Neural cell (in vitro differentiated cells): Measurements from ENCODE around the gene EHBP1.

Experiments
- EZH2 ChIP-seq: fragments of 200-600, 300-800 bp; shearing (Covaris generic), sonication (generic); IDR thresholded peaks from 2 replicates; pipeline ENCODE4 v1.6.1; 2014; ENCODE audit warnings: antibody characterized with exemption, low read length, borderline replicate concordance, mild to moderate bottlenecking; ENCODE audit not compliant: insufficient read depth, poor library complexity, severe bottlenecking
- TF ChIP-seq, protein P1 (sequence below): fragments of 450-650 bp; IDR thresholded peaks from 2 replicates; pipeline ENCODE4 v1.5.1; 2014; ENCODE audit warnings: antibody characterized with exemption, mild to moderate bottlenecking, moderate library complexity; ENCODE audit not compliant: poor library complexity, severe bottlenecking
- TF ChIP-seq, protein P2 (sequence below): IDR thresholded peaks from 2 replicates; pipeline ENCODE4 v1.6.1; 2012; ENCODE audit warnings: borderline replicate concordance

DNA sequence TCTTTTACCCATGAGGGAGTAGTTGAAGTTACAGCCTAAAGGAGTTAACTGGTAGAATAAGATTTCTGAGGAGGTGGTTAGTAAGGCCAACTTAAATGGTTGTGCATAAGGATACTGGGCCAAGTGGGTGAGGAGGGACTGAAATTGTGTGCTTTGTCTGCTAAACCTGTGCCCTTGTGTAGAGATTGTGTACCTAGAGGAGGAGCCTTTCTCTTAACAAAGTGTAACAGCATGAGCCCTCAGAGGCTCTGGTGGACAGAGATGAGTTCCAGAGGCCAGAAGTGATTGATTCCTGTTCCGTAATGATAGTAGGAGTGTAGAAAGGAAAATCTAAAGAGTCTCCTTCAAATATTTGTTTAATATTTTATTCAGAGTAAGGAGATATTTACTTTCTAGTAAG is 388.0 kb downstream of the EHBP1 start:
- TF ChIP-seq, protein P1, sequence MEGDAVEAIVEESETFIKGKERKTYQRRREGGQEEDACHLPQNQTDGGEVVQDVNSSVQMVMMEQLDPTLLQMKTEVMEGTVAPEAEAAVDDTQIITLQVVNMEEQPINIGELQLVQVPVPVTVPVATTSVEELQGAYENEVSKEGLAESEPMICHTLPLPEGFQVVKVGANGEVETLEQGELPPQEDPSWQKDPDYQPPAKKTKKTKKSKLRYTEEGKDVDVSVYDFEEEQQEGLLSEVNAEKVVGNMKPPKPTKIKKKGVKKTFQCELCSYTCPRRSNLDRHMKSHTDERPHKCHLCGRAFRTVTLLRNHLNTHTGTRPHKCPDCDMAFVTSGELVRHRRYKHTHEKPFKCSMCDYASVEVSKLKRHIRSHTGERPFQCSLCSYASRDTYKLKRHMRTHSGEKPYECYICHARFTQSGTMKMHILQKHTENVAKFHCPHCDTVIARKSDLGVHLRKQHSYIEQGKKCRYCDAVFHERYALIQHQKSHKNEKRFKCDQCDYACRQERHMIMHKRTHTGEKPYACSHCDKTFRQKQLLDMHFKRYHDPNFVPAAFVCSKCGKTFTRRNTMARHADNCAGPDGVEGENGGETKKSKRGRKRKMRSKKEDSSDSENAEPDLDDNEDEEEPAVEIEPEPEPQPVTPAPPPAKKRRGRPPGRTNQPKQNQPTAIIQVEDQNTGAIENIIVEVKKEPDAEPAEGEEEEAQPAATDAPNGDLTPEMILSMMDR, result no peak
- TF ChIP-seq EZH2, result no peak
- TF ChIP-seq, protein P2, sequence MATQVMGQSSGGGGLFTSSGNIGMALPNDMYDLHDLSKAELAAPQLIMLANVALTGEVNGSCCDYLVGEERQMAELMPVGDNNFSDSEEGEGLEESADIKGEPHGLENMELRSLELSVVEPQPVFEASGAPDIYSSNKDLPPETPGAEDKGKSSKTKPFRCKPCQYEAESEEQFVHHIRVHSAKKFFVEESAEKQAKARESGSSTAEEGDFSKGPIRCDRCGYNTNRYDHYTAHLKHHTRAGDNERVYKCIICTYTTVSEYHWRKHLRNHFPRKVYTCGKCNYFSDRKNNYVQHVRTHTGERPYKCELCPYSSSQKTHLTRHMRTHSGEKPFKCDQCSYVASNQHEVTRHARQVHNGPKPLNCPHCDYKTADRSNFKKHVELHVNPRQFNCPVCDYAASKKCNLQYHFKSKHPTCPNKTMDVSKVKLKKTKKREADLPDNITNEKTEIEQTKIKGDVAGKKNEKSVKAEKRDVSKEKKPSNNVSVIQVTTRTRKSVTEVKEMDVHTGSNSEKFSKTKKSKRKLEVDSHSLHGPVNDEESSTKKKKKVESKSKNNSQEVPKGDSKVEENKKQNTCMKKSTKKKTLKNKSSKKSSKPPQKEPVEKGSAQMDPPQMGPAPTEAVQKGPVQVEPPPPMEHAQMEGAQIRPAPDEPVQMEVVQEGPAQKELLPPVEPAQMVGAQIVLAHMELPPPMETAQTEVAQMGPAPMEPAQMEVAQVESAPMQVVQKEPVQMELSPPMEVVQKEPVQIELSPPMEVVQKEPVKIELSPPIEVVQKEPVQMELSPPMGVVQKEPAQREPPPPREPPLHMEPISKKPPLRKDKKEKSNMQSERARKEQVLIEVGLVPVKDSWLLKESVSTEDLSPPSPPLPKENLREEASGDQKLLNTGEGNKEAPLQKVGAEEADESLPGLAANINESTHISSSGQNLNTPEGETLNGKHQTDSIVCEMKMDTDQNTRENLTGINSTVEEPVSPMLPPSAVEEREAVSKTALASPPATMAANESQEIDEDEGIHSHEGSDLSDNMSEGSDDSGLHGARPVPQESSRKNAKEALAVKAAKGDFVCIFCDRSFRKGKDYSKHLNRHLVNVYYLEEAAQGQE, result no peak
